ENCODE data around the gene BLM. TPM values are rescaled to one million over a fixed set of nuclear protein-coding genes. Genes with fewer than 3 reads are reported as not detected.
"Not testable (repeated sequence)": the region's sequence is repeated elsewhere in the genome, so short reads cannot be mapped to it uniquely, and the experiment has no call there.

BLM gene
- 4.1 and 8.7 TPM in 2 replicates for total RNA-seq

DNA sequence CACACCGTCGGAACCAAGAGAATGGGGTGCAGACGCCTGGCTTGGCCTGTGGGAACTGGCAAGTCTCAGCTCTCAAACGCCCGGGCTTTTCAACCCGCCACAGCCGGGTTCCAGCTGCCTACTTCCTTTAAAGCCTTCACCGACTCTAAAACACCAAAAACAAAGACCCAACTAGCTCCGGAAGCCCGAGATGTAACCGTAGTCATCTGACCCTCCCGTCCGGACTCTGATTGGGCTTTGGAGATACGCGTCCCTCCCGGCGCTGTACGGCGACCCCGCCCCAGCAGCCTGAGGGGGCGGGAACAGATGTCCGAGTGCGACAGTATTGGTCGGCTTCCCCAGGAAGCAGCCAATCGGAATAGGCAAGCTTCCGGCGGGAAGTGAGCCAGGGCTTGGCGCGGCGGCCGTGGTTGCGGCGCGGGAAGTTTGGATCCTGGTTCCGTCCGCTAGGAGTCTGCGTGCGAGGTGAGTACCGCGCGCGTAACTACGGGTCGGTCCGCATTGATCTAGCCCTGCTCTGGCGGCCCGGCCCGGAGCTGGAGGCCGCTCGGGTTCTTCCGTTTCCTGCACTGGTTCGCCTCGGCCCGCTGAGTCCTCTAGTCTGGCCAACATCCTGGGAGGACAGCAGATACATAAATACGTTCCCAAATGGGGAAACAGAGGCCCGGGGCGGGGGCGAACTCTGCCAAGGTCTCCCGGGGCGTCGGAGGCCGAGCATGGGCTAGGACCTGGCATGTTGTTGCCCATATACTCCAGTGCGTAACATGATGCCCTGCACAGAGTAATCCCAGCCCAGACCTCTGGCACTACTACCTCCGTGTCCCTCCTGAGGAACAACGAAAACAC is at the start of gene BLM:
Gene BLM (plus strand): TSS at position 371 of the 846 bp plus-strand sequence. CDS start 30,047 bp downstream, outside the sequence.
- DNase-seq, result peak; percentile 98

DNA sequence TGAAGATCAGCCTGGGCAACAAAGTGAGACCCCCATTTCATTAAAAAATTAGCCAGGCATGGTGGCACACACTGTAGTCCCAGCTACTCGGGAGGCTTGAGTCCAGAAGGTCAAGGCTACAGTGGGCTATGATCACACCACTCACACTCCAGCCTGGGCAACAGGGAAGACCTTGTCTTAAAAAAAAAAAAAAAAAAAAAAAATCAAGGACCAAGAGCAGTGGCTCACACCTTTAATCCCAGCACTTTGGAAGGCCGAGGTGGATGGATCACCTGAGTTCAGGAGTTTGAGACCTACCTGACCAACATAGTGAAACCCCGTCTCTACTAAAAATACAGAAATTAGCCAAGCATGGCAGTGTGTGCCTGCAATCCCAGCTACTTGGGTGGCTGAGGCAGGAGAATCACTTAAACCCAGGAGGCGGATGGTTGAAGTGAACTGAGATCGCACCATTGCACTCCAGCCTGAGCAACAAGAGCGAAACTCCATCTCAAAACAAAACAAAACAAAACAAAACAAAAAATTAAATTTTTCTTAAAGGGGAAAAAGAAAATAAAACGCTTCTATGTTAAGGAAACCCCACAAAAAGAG is 49.3 kb upstream of the BLM start:
- DNase-seq, result not testable (repeated sequence)

DNA sequence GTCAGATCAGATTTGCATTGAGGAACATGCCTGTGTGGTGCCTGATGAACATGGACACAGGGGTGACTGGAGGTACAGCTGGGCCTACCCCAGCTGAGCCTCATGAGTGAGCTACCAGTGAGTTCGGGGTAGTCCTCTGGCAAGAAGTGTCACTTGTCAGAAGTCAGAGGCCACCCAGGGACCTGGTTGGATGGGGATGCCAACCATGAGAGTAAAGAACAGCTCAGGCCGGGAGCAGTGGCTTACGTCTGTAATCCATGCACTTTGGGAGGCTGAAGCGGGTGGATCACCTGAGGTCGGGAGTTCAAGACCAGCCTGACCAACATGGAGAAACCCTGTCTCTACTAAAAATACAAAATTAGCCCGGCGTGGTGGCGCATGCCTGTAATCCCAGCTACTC is 46.5 kb upstream of the BLM start:
- not testable (repeated sequence) for DNase-seq

DNA sequence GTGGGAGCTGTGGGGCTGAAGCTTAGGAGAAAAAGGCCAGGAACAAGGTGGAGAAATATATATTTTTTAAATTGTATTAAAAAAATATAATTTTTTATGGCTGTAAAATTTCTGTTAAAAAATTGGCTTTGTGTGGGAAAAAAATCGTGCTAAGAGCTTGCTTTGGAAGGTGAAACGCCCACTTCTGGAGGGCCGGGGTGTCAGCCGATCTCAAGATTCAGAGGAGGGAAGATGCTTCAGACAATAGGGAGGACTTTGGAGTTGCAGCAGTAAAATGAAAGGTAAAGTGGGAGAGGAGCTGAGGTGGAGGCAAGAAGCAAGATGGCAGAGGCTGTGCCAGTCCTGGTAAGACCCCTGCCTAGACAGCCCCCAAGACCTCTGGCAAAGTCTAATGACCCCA is 45.9 kb upstream of the BLM start:
- DNase-seq, result no peak

DNA sequence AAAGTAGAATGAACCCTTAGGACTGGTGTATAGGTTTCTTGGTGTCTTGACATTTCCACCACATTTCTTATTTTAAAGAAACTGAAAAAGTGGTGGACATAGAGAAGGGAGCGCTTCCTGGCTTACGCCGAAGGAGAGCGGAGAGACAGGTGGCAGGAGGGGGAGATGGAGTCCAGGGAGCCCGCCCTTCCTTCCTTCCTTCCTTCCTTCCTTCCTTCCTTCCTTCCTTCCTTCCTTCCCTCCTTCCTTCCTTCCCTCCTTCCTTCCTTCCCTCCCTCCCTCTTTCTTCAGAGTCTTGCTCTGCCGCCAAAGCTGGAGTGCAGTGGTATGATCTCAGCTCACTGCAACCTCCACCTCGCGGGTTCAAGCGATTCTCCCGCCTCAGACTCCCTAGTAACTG is 43.8 kb upstream of the BLM start:
- DNase-seq, result not testable (repeated sequence)

DNA sequence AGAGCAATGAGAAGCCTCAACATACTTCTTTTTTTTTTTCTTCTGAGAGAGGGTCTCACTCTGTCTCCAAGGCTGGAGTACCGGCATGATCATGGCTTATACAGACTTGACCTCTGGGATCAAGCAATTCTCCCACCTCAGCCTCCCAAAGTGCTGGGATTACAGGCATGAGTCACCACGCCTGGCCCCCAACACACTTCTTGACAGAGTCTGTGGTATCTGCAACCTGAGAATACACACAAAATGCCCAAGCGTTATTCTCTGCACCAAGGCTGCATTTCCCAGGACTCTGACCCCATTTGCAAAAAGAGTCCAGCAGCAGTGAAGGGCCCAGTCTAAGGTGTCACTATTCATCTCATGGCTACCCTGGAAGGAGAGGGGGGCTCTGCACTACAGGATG is 42.7 kb upstream of the BLM start:
- DNase-seq, result no peak

DNA sequence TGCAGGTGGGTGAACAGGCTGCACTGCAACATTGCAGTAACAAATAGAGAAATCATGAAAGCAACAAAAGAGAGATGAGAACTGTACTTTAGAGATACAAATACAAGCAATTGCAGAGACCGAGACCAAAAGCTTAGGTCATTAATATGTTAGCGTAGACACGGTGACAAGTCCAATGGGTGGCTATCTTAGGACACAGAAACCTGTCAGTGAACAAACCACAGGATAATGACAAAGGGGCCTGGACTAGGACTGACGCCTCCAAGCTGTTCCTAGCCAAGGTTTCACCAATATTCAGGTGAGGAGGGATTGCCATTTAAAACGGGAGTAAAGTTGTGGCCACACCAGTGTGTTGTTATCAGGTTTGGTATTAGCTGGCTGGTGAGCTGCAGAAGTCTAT is 41.7 kb upstream of the BLM start:
- no peak for DNase-seq

DNA sequence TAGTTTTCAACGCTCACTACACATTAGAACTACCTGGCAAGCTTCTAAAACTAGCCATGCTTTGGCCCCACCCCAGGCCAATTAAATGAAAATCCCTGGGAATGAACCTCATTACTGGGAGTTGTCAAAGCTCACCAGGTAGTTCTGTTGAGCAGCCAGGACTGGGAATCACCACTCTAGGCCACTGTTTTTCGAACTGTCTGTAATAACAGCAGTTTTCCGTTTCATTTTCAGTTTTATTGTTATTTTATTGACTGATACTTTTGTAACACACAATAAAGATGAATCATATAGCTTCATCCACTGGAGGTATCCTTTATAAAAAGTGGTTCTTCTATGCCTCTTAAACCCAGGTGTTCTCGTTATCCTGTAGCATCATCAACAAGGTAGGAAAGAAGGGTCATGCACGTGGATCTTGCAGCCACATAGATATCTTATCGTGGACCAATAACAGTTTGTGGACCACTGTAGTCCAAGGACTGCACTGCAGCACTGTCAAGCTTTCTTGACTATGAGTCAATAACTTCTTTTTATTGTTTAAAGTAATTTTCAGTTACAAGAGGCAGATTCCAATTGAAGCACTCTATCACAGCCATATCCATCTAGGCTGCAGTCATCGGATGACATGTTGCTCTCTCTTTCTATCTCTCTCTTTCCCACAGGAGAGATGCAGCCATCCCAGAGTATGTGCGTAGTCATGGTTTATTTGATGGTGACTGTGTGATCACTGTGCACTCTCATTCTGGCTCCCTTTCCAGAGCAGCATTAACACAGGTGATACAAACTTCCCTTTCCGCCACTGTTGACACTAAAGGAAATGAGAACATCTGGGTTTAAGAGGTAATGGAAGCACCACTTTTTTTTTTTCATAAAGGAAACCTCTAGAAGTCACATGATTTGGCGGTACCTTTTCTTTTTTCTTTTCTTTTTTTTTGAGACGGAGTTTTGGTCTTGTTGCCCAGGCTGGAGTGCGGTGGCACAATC is 39.0 kb upstream of the BLM start:
- no peak for DNase-seq

DNA sequence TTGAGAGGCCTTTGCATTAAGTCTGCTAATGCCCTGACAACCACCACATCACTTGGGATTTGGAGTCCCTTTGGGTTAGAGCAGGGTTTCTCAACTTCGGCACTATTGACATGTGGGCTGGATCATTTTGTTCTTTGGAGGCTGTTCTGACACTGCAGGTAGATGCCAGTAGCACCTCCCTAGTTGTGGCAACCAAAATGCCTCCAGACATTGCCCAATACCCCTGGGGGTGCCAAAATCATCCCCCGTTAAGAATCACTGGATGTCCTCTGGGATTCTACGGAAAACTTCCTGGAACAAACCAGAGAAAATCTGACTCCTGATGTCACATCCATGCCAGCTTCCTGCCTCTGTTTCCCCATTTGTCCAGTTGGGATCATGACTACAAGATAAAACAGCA is 37.2 kb upstream of the BLM start:
- DNase-seq, result no peak

DNA sequence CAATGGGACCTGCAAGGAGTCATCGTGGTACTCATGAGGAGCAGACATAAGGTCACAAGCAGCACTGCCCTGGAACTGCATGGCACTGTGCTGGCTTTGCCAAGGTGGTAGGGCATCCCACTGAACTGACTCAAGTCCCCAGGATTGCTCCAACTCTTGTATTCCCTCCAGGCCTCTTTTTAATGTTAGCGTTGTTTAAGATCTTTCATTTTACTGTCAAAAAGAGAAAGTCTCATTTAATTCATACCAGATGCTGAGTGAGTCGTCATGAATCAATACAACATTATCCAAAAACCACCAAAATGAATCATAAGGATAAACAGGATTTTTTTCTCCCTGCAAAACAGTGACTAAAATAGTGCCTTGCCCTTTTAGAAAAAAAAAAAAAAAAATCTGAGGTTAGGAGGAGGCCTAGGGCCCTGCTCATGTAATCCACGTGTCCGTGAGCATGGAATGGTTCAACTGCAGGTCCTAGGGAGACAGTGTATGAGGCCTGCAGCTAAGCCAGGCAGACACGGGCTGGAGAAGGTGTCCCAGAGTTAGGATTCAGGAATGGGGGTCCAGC is 36.7 kb upstream of the BLM start:
- DNase-seq, result no peak

DNA sequence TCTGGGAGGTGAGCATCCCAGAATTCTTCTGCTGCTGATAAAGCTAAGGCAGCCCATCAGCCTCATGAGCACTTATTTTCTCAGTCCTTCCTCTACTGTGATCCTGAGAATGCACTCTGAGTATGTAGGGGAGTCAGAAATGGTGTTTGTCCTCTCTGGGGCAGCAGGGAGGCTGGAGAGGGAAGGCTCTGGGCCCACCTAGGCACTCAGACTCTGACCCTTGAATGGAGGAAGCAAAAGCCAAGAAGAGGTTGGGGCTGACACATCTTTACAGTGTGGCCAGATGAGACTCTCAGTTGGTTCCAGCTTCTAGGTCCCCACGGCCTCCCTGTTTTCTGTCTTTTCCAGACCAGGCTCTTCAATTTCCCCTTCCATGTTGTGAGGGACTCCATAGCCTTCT is 36.1 kb upstream of the BLM start:
- no peak for DNase-seq

DNA sequence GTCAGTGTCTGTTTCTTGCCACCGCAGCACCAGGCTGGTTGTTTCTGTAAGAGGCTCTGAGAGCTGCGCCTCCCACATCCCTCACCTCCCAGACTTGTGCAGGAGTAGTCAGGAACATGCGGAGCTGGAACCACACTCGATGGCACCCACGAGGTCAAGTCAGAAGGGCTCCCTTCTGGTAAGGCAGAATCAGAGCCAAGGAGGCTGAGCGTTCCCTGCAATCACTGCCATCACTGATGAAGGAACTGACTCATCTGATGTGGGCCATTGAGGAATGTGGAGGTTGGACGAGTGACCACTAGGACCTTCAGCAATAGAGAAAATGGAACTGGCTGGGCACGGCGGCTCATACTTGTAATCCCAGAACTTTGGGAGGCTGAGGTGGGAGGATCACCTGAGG is 35.7 kb upstream of the BLM start:
- DNase-seq, result peak; percentile 62

DNA sequence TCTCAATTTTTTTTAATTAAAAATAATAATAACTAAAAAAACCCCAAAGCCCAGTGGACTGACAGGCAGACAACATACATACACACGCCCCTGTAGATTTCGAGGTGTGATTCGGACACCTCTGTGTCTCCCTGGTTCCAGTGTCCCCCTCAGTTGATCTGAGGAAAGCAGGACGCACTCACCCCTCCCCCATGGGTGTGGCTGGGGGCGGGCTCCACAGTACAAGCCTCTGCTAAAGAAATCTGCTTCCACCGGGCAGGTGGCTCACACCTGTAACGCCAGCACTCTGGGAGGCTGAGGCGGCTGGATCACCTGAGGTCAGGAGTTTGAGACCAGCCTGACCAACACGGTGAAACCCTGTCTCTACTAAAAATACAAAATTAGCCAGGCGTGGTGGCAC is 33.8 kb upstream of the BLM start:
- DNase-seq, result no peak

DNA sequence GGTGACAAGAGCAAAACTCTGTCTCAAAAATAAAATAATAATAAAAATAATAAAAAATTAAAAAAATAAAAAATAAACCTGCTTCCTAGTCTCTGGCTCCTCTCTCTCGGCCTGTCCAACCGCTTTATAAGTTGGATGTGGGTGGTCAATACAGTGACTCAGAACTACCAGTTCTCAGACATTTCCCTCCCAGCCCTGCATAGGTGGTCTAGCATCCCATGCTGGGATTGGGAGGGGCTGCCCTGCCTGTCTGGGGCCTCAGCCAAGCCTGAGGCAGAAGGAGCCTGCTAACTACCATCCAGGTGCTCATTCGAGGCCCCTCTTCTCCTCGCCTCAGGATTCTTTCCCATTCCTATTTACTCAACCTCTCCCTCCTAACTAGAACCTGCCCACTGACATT is 33.3 kb upstream of the BLM start:
- no peak for DNase-seq

DNA sequence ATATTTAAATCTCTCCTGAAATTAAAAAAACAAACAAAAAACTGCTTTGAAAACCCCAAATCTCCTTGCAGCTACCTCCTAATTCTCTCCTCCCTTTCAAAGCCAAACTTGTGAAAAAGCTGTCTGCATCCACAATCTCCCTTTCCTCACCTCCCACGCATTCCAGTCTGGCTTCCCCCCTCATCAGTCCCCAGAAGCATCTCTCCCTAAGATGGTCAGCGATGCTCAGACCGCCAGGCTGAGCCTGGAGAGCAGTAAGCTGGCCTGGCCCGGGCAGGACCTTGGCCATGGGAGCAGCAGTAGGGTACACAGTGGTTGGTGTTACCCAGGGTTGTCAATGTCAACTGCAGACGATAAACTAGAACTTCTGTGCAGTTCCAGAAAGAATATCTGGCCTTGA is 32.9 kb upstream of the BLM start:
- DNase-seq, result no peak

DNA sequence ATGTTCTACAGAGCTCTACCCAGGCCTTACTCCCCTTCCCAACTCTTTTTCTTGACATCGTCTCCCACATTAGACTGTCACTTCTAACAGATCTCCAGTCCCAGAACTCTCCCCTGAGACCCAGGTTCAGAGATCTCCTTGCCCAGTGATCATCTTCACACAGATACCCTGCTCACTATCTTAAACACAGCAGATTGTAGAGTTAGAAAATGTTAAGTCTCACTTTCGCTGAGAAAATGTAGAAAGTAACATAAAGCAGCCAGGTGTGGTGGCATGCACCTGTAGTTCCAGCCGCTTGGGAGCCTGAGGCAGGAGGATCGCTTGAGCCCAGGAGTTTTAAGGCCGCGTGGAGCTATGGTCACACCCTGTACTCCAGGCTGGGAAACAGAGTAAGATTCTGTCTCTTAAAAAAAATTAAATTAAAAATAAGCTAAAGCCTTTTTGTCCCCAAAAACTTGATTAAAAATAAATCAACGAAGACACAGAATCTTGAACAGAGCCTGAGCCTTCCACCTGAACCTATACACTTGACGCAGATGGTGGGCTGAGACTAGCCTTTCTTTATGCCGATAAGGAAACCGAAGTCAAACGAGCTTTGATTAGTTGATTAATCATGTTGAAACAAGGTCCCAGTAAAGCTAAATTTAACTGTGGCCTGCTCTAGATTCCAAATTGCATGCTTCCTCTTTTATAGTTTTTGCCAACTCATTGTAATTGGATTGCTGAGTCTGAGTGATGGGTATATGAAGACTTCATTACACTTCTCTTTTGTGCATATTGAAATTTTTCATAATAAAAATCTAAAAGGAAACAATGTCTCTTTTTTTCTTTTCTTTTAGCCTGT is 31.3 kb upstream of the BLM start:
- DNase-seq, result no peak

DNA sequence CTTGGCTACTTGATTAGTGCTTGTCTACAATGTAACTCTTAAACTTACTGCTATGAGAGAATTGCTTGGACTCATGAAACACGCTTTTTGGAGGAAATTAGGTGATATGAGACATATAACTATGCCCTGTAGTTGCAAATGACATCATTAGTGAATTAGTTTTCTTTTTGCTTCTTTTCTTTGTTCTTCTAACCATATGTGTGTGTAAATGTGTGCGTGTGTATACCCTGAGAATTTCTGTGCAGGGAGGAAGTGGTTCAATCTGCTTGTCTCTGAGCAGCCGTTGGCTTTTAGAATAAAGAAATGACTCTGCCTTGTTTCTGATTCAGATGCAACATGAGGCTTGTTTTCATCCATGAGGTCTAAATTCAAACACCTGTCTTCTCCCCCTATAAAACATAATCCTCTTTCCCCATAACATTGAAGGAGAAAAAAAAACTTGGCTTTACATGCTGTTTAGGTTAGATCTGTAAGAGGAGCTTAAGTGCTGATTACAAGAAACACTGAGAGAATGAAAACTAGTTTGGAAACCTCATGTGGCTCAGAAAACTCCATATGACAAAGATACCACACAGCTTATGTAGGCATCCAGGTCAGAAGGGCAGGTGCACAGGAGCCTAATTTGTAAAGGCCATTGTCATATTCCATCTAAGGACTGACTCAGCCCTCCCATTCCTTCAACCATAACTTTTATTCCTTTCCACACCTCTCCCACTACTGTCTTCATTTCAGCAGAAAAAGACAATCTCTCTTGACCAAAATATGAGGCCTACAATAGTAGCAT is 30.5 kb upstream of the BLM start:
- no peak for DNase-seq

DNA sequence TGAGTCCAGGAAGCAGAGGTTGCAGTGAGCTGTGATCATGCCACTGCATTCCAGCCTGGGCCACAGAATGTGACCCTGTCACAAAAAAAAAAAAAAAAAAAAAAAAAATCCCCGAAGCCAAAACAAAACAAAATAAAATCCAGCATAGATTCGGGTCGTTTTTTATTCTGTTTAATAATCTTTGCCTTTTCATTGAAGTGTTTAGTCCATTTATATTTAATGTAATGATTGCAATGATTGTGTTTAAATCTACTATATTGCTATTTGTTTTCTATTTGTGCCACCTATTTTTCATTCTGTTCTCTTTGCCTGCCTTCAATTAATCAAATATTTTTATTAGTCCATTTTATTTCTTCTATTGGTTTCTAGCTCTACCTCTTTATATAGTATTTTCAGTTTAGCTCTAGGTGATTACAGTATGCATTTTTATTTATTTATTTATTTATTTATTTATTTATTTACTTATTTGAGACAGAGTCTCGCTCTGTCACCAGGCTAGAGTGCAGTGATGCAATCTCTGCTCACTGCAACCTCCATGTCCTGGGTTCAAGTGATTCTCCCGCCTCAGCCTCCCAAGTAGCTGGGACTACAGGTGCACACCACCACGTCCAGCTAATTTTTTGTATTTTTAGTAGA is 27.7 kb upstream of the BLM start:
- DNase-seq, result not testable (repeated sequence)

DNA sequence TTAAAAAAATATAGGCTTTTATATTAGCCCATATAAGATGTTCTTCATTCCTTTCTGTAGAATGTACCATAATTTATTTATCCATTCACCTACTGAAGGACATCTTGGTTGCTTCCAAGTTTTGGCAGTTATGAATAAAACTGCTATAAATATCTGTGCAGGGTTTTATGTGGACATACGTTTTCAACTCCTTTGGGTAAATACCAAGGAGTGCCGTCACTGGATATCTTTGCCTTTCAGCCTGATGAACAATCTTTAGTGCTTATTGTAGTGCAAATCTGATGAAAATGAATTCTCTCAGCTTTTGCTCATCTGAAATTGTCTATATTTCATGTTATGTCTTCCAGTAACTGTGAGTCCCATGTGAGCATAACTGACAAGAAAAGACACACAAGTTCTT is 26.6 kb upstream of the BLM start:
- no peak for DNase-seq

DNA sequence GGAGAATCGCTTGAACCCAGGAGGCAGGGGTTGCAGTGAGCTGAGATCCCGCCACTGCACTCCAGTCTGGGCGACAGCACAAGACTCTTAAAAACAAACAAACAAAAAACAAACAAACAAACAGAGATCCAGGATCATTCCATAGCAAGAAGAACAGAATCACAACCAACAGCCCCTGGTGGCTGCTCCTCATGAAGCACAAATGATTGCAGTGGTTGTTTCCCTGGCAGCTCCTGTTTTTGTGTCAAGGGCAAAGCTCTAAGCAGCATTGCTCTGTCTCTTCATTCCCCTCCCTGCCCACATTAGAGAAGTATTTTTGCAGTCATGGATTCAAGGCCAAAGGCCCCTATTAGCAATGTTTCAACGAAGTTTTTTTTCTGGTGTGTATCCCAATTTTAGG is 25.8 kb upstream of the BLM start:
- DNase-seq, result peak; percentile 5

Data from dermis blood vessel endothelial cell (primary cell).